NB4 (cell line): Measurements from ENCODE around the gene S1PR5.

Source experiments
- DNase-seq: peaks from one replicate; pipeline ENCODE4 v3.0.0; 2010; ENCODE audit warnings: low read depth
- H3K4me3 ChIP-seq: one replicate; pipeline ENCODE4 v1.5.1; 2011; ENCODE audit warnings: mild to moderate bottlenecking, low read depth, low read length, moderate library complexity
- MYC ChIP-seq: IDR thresholded peaks from 2 replicates; pipeline ENCODE4 v1.6.1; 2011; ENCODE audit warnings: low read depth, low read length
- POLR2A ChIP-seq: IDR thresholded peaks from 2 replicates; pipeline ENCODE4 v1.6.1; 2011; ENCODE audit warnings: mild to moderate bottlenecking; ENCODE audit not compliant: insufficient read length; ENCODE audit errors: extremely low read depth
- TF ChIP-seq, protein P1 (sequence below): IDR thresholded peaks from one replicate; pipeline ENCODE4 v1.5.1; 2012; ENCODE audit warnings: low read depth, low read length
- TF ChIP-seq, protein P2 (sequence below): IDR thresholded peaks from 2 replicates; pipeline ENCODE4 v1.6.1; 2011; ENCODE audit warnings: low read depth, low read length

The S1PR5 gene

DNA sequence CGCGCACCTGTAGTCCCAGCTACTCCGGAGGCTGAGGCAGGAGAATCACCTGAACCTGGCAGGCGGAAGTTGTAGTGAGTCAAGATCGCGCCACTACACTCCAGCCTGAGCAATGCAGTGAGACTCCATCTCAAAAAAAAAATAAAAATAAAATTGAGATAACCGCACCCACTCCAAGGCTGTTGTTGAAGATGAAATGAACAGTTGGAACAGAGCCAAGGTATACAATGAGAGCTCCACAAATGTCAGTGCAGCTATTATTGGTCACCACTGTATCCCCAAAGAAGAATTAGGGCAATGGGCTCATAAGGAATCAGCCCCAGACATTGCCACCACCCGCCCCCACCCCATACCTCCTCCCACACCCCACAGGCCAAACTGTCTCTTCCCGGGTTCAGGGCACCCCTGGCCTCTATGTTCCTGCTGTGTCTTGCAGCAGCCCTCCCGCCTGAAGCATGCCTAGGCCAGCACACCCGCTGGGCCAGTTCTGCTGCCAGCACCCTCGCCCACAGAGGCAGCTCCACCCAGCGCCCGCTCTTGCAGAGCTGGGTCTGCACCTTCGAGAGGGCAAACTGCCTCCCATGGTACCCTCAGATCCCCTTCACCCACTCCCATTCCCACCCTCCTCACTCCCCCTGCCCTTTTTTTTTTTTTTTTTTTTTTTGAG lies 3.5 kb upstream of the S1PR5 start:
- no peak overlapping the region for H3K4me3 ChIP-seq
- TF ChIP-seq, protein P1, sequence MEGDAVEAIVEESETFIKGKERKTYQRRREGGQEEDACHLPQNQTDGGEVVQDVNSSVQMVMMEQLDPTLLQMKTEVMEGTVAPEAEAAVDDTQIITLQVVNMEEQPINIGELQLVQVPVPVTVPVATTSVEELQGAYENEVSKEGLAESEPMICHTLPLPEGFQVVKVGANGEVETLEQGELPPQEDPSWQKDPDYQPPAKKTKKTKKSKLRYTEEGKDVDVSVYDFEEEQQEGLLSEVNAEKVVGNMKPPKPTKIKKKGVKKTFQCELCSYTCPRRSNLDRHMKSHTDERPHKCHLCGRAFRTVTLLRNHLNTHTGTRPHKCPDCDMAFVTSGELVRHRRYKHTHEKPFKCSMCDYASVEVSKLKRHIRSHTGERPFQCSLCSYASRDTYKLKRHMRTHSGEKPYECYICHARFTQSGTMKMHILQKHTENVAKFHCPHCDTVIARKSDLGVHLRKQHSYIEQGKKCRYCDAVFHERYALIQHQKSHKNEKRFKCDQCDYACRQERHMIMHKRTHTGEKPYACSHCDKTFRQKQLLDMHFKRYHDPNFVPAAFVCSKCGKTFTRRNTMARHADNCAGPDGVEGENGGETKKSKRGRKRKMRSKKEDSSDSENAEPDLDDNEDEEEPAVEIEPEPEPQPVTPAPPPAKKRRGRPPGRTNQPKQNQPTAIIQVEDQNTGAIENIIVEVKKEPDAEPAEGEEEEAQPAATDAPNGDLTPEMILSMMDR, result no peak
- no peak for TF ChIP-seq MYC
- no peak for TF ChIP-seq POLR2A
- TF ChIP-seq, protein P2, sequence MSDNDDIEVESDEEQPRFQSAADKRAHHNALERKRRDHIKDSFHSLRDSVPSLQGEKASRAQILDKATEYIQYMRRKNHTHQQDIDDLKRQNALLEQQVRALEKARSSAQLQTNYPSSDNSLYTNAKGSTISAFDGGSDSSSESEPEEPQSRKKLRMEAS, result no peak
- no peak for DNase-seq

DNA sequence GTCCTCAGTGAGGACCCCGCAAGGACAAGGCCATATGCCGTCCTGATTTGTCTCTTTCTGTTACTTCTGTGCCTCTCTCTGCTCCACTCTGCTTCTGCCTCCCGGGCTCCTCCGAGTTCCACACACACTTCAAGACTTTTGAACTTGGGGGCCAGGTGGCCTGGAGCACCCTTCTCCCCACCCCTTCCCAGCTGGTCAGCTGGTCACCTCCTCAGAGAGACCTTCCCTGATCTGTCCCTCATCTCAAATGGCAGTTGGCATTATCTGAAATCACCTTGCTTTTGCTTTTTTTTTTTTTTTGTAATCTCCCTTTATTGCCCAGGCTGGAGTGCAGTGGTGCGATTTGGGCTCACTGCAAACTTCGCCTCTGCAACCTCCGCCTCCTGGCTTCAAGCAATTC lies 2.2 kb upstream of the S1PR5 start:
- TF ChIP-seq MYC, result no peak
- TF ChIP-seq POLR2A, result no peak
- TF ChIP-seq, protein P1, result no peak
- TF ChIP-seq, protein P2, result no peak
- no peak for DNase-seq
- no peak overlapping the region for H3K4me3 ChIP-seq

DNA sequence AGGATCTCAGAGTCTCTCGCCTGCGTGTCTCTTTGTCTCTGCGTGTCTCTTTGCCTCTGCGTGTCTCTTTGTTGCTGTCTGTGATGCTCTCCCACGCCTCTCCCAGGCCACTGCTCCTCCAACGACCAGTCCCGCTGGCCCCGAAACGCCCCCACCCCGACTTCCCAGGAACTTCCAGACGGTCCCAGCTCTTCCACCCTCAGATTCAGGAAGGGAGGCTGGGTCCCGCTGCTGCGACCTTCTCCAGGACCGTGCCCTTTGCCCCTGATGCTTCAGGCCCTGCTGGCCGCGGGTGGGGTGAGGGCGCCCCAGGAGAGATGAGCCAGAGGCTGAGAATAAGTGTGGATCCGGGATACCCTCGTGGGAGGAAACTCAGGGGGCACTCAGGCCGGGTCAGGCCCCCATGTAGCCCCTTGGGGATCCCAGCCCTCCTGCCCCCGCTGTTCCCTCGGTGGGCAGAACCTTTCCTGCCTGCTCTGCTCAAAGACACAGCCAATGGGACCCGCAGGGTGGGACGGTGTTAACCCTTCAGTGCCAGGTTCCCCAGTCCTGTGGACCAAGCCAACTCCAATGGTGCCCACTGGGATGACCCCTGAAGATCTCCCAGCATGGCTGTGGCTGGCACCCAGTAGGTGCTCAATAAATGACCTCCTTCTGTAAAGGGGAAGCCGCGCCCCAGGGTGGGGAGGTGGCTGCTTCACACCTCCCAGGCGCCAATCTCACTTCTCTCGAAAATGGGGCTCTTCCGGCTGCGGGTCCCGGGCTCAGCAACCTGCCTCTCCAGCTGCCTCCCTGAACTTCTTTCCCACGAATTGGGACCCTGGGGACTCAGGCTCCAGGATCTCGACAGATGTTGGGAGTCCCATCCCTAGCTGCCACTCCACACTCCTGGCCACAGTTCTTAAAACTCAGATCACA lies 1.5 kb upstream of the S1PR5 start:
- no peak for DNase-seq
- no peak overlapping the region for H3K4me3 ChIP-seq
- TF ChIP-seq POLR2A, result no peak
- TF ChIP-seq, protein P1, result no peak

DNA sequence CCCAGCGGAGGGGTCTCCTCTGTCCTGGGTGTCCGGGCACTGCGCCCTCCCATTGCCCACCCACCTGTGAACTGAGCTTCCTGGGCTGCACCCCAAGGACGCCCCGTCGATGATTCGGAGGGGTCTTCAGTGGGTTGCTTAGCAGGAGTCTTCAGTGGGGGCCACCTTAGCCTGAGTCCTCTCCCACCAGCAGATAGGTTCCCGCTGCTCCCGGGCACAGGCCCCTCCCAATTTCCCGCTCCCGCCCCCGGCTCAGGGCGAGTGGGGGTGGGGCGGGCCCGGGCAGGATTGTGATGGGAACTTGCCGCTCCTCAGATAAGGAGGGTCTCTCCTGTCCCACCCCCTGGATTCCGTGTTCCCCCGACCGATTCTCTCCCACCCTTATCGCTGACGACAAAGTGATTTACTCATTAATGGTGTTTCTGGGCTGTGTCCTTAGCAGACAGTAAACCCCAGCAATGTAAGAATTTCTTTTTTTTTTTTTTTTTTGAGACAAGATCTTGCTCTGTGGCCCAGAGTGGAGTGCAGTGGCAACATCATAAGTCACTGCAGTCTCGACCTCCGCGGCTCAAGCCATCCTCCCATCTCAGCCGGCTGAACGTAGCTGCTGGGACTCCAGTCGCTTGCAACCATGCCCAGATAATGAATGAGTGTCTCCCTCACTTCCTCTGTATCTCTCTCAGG lies 655 bp upstream of the S1PR5 start:
- TF ChIP-seq, protein P2, result no peak
- TF ChIP-seq POLR2A (no peak), MYC (no peak)
- TF ChIP-seq, protein P1, result no peak
- H3K4me3 ChIP-seq, result peak overlapping the region; percentile 5
- DNase-seq, result peak; percentile 70

DNA sequence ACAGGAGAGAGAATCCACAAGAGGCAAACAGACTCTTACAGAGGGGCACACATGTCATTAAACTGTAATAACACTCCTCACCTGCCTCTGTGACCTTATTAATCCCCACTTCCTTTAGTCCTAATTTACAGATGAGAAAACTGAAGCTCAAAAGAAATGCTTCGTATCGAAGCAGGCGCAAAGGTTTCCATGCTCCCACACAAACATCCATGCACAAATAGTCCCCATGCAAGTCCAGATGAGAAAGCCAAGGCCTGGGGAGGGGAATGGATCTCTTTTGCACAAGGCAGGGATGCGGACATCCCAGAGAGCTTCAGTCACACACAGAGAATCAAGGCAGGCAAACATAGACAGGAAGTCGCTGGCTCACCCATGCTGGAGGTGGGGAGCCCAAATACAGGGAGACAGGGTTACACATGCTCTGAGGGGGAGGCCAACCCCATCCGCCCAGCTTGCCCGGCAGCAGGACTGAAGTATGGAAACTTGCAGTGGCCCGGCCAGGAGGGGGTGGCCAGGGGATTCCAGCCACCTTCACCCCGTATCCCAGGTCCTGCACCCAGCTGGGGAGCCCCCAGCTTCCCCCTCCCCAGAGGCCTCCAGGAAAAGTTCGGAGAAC lies 468 bp downstream of the S1PR5 start:
- no peak for DNase-seq
- H3K4me3 ChIP-seq, result no peak overlapping the region
- TF ChIP-seq, protein P1, result no peak
- no peak for TF ChIP-seq MYC
- TF ChIP-seq, protein P2, result no peak
- TF ChIP-seq POLR2A, result no peak
